VCaP (cell line): ENCODE results near the gene DPEP1.

Source experiments
- H3K27ac ChIP-seq: fragments of 450-650 bp; 2 replicates; pipeline ENCODE4 v1.5.1; 2017
- TF ChIP-seq, protein P1 (sequence below): fragments of 450-650 bp; conservative IDR thresholded peaks from 2 replicates; pipeline ENCODE4 v1.5.1; 2017; ENCODE audit warnings: mild to moderate bottlenecking, moderate library complexity

Gene DPEP1

GRCh38 chr16:89588413-89589109 lies 24.9 kb upstream of the DPEP1 start:
- TF ChIP-seq, protein P1, sequence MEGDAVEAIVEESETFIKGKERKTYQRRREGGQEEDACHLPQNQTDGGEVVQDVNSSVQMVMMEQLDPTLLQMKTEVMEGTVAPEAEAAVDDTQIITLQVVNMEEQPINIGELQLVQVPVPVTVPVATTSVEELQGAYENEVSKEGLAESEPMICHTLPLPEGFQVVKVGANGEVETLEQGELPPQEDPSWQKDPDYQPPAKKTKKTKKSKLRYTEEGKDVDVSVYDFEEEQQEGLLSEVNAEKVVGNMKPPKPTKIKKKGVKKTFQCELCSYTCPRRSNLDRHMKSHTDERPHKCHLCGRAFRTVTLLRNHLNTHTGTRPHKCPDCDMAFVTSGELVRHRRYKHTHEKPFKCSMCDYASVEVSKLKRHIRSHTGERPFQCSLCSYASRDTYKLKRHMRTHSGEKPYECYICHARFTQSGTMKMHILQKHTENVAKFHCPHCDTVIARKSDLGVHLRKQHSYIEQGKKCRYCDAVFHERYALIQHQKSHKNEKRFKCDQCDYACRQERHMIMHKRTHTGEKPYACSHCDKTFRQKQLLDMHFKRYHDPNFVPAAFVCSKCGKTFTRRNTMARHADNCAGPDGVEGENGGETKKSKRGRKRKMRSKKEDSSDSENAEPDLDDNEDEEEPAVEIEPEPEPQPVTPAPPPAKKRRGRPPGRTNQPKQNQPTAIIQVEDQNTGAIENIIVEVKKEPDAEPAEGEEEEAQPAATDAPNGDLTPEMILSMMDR = no peak

GRCh38 chr16:89589241-89589926 lies 24.1 kb upstream of the DPEP1 start:
- H3K27ac ChIP-seq = no peak overlapping the region
- TF ChIP-seq, protein P1 = no peak

More at GRCh38 chr16:89588413-89589109, 24.9 kb upstream of the DPEP1 start:
- no peak overlapping the region for H3K27ac ChIP-seq

GRCh38 chr16:89593841-89594240 lies 19.6 kb upstream of the DPEP1 start:
- TF ChIP-seq, protein P1 = no peak
- no peak overlapping the region for H3K27ac ChIP-seq

DNA sequence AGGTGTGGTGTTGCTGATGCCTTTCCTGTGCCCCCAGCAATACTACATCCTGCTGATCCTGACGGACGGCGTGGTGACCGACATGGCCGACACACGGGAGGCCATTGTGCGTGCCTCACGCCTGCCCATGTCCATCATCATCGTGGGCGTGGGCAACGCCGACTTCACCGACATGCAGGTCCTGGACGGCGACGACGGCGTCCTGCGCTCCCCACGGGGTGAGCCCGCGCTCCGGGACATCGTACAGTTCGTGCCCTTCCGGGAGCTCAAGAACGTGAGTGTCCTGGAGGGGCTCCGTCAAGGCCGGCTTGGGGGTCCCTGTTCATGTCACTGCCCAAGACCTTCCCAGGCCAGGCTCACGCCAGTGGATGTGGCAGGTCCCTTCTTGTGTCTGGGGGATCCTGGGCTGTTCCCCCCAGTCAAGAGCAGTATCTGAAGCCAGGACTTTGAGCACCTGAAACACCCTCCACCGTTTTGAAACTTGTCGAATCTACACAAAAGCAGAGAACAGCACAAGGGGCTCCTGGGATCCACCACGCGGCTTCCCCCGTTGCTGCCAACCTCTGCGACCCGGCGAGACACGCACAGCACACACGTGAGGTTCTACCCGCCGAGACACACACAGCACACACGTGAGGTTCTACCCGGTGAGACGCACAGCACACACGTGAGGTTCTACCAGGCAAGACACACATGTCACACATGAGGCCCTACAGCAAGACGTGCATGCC lies 17.9 kb upstream of the DPEP1 start:
- TF ChIP-seq, protein P1 = no peak
- H3K27ac ChIP-seq = no peak overlapping the region

DNA sequence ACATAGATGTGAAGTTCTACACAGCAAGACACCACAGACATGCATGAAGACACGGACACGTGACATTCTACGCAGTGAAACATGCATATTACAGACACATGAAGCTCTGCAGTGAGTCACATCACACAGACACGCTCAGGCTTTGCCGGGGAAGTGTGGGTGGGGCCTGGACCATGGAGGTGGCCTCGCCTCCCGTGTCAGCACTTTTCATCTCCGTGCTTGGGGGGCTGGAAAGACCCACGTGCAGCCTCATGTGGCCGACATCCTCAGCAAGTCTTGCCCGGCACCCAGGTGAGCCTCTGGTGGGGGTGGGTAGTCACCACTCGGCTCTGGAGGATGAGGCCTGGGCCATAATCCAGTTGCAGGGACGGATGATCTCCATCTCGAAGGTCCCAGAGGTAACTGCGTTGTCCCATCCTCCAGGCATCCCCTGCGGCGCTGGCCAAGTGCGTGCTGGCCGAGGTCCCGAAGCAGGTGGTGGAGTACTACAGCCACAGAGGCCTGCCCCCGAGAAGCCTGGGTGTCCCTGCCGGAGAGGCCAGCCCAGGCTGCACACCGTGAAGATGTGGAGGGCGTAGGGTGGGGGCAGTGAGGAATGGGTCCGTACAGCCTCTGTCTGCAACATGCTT lies 17.3 kb upstream of the DPEP1 start:
- no peak overlapping the region for H3K27ac ChIP-seq
- TF ChIP-seq, protein P1 = no peak

DNA sequence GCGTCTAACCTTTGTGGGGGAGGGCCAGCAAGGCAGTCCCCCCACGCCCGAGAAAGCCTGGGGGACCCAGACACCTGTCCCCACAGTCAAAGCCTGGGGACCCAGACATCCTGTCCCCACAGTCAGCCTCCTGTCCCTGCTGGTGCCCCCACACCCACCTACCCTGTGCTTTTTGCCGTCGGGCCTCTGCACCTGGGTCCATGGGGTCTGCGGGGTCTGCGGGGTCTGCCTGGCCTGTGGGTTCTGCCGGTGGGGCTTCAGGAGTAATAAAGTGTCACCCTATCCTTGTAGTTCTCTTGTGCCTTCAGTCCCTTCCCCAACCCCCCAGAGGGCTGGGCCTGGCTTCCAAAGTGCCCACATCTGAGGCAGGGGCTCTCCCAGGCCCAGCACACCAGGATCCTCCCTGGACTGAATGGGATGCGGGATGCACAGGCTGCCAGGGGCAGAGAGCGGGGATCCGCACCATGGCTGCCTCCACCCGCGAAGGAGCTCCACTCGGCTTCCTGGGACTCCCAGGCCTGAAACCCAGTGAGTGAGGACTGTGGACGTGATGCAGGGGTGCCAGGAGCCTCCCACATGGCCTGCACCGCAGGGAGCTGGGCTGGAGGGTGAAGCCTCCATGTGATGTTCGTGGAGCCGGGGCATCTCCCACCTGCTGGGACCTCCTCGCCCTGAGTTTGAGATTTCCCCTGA lies 16.3 kb upstream of the DPEP1 start:
- TF ChIP-seq, protein P1 = no peak
- no peak overlapping the region for H3K27ac ChIP-seq
